Esophagus muscularis mucosa (tissue), 4 donors: Measurements from ENCODE around the gene ITGA5.

Experiments used
- CTCF ChIP-seq, 3 experiments: fragments of 200-600 bp in 2 of 3; fragments of 450-650 bp in 1 of 3; sonication (generic) in 2 of 3; IDR thresholded peaks; one replicate each; pipeline ENCODE4 v1.5.1; 2017 to 2019; ENCODE audit warnings: antibody characterized with exemption in 3 of 3, mild to moderate bottlenecking in 2 of 3, moderate library complexity in 1 of 3
- EP300 ChIP-seq: sonication (generic); formaldehyde crosslinking; IDR thresholded peaks from one replicate; pipeline ENCODE4 v1.6.1; 2017; ENCODE audit warnings: antibody characterized with exemption
- POLR2A ChIP-seq: fragments of 450-650 bp; IDR thresholded peaks from one replicate; pipeline ENCODE4 v1.6.1; 2017; ENCODE audit warnings: antibody characterized with exemption, moderate library complexity, mild to moderate bottlenecking, low read depth
- POLR2AphosphoS5 ChIP-seq, 2 donors: sonication (generic); formaldehyde crosslinking; IDR thresholded peaks; one replicate each; pipeline ENCODE4 v1.6.1; 2017; ENCODE audit warnings: antibody characterized with exemption in 2 of 2

- TF ChIP-seq CTCF (IDR thresholded peaks at IDR 0.05) (no peak), POLR2AphosphoS5 (IDR thresholded peaks at IDR 0.05) (peak in 1 of 2 donors; percentile 8), POLR2A (no peak), EP300 (no peak)
Observed at GRCh38 chr12:54417712-54418440, 1.2 kb downstream of the ITGA5 start.
